Activated gamma-delta T cell treated with Interleukin-2 at 50 U/mL for 16 hours (primary cell): ENCODE data around the gene LUM.
"Not testable (repeated sequence)": the region's sequence is repeated elsewhere in the genome, so short reads cannot be mapped to it uniquely, and the experiment has no call there.

ENCODE experiments used
- DNase-seq: peaks from one replicate; pipeline ENCODE4 v3.0.0-alpha.2; 2020

The LUM gene

GRCh38 chr12:91109581-91110310 is 1.5 kb downstream of the LUM start:
- DNase-seq = no peak

DNA sequence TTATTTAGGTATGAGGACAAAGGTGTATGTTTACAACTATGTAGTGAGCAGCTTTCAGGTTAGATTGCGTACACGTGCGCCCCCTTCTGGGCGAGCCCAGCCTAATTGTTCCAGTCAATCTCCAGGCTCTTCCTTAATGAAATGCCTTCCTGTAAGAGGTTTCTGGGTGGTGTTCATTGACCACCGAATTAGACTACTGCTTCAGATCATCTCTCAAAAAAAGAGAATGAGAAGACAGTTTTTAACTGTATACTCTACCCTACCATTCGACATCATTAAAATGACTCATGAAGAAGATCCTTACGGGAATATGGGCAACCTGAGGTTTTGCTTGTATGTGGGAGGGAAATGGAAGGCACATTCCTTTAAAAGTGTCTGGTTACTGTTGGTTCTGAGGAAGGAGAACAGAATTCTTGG is 2.1 kb downstream of the LUM start:
- no peak for DNase-seq

DNA sequence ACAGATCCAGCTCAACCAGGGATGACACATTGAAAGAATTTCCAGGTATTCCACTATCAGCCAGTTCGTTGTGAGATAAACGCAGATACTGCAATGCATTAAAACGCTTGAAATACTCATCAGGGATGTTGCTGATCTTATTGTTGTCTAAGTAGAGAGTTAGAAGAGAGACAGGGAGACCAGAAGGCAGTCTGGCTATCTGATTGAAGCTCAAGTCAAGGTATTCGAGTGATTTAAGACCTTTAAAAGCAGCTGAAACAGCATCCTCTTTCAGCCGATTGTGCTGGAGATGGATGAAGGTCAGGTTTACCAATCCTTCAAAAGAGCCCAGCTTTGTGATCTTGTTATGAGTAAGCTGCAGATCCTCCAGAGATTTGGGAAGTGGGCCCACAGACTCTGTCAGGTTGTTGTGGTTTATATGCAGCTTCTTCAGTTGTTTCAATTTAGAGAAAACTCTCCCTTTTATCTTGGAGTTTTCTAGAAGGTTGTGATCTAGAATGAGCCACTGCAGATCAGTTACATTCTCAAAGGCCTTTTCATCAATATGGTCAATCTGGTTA is 3.0 kb downstream of the LUM start:
- no peak for DNase-seq

DNA sequence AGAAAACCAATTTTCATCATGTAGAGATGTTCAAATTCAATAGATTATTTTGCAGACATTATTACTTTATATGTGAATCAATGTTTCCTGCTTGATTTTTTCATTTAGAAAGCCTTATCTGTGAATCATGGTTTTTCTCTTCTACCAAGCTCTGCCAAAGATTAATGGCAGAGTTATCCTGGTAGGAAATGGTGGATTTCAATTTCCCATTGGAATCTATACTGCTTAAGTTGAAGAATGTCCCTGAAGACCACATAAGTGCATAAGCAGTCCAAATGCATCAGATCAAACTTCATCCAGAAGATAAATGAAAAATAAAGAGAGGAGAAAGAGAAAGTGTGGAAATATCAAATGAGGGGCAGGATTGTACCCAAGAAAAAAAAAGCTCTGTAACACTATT is 5.0 kb downstream of the LUM start:
- no peak for DNase-seq

DNA sequence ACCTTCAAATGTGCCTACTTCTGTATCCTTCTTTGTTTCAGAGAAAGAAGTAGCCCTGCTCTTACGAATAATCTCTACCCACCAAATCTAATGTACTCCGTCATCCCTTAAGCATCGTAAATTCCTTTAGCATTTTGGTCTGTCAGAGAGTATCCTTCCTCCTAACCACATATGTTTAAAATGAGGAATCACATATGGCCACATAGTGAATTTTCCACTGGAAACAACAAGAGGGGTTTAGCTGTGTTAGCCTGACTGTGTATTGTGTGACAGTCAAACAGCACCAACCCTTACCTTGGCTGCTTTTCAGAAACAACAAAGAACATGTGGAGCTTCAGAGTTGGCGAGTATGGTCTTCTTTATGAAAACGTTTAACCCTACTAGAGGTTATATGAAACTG is 5.5 kb downstream of the LUM start:
- no peak for DNase-seq

- DNase-seq = no peak
These were observed 6.4 kb downstream of the LUM start for GRCh38 chr12:91104812-91105466.

GRCh38 chr12:91103624-91104023 is 7.7 kb downstream of the LUM start:
- no peak for DNase-seq

DNA sequence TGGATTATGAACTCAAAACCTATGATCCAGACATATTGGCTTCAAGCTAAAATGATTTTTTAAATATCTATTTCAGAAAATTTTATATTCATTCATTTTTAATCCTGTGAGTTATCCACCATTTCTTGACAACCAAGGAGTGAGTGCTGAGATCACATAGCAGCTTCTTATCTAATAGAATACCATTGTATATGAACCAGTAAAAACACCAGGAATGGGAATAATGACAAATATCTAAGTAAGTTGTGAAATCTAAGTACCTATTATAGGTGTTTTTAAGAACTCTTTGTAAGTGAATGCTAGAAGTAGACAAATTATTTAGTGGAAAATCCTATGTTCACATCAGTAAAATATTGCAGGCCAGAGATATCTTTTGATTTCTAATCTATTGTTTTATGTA is 8.2 kb downstream of the LUM start:
- no peak for DNase-seq

- DNase-seq = no peak
These were observed 10.4 kb downstream of the LUM start for GRCh38 chr12:91100906-91101305.

- DNase-seq = no peak
These were observed 11.5 kb downstream of the LUM start for GRCh38 chr12:91099836-91100235.

- no peak for DNase-seq
These were observed 12.0 kb downstream of the LUM start for GRCh38 chr12:91099341-91099740.

- no peak for DNase-seq
These were observed 12.4 kb downstream of the LUM start for GRCh38 chr12:91098941-91099340.

GRCh38 chr12:91098461-91098860 is 12.8 kb downstream of the LUM start:
- no peak for DNase-seq

- DNase-seq = no peak
These were observed 16.3 kb downstream of the LUM start for GRCh38 chr12:91094957-91095356.

DNA sequence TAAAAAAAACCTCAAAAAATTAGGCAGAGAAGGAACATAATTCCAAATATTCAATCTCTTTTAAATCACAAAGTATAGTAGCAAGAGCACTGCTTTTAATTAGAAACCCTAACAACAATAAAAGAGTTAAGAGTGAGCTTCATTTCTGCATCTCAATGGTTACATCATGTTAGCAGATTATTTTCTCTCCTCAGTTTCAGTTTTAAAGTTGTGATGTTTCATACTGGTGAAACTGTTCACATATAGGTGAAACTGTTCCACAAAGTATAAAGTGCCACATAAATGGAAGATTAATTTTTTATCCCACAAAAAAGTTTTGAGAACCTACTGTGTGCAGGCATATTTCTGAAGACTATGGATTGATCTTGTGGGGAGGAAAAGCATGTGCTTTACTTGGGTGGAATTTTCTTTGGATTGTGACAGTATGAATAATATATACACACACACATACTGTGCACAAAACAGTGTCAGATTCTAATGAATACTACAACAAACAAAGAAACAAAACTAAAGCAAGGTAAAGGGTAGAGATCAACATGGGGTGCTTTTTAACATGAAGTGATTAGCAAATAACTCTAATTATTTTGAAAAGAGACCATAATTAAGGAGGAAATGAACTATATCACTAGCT is 17.1 kb downstream of the LUM start:
- no peak for DNase-seq

- DNase-seq = no peak
These were observed 18.0 kb downstream of the LUM start for GRCh38 chr12:91093341-91093740.

DNA sequence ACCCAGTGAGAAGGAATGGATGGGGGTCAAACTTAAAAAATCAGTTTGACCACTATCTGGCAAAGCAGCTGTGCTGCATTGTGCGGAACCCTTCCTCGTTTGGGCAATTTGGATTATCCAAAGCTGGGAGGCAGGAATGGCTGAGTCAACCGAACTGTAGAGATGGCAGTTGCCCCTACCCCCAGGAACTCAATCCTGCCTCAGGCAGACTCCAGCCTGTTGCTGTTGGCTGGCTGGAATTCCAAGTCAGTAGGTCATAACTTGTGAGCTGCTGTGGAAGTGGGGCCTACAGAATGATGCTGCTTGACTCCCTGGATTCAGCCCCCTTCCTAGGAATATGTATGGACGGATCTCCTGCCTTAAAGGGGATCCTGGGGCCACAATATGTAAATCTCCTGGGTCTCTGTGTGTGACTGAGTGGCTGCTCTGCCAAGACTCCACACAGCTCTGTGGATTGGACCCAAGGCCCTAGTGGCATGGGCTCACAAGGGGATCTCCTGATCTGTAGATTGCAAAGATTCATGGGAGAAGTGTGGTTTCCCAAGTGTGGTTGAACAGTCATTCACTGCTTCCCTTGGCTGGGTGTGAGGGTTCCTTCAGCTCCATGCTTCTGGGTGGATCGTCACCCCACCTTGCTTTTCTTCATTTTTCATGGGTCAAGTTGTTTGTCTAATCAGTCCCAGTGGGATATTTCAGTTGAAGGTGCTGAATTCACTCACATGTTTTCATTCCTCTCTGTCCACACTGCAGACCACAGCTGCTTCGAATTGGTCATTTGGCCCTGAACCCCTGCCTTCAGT is 19.2 kb downstream of the LUM start:
- no peak for DNase-seq

DNA sequence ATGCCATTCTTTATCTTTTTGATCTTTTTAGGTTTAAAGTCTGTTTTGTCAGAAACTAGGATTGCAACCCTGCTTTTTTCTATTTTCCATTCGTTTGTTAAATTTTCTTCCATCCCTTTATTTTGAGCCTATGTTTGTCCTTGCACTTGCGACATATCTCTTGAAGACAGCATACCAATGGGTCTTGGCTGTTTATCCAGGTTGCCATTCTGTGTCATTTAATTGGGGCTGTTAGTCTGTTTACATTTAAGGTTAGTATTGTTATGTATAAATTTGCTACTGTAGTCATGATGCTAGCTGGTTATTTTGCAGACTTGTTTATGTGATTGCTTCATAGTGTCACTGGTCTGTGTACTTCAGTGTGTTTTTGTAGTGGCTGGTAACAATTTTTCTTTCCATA is 21.3 kb downstream of the LUM start:
- DNase-seq = not testable (repeated sequence)

DNA sequence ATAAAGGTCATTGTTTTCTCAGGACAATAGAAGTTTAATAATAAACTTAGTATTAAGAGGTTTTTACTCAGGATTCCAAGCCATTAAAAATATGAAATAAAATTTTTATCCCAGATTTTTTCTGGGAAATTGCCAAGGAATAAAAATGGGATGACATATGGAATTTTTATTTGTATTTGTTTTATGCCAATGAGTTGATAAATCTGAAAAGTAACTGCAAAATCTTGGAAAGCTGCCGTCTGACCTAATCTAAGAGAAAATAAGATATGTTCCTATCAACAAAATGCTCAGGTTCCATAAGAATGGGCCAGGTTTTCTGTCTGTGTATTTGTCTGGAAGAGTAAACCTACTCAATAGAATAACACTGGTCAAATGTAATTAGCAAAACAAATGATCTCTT is 31.3 kb downstream of the LUM start:
- DNase-seq = no peak

DNA sequence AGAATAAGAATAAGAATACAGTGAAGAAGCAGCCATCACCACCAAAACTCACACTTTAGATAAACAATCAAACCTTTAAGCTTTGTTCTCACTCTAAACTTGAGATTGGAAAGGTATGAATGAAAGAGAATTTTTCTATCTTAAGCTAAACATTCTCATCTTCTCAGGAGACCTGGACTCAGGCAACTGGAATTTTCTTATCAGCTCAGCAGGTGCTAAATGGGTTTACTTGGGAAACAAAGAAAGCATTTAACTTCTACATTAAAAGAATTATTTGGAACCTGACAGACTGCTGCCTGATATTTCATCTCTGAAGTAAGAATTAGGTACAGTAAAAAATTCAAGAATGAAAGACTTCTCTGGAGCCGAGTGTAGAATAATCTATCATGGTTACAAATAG is 32.8 kb downstream of the LUM start:
- no peak for DNase-seq

GRCh38 chr12:91077228-91077954 is 33.9 kb downstream of the LUM start:
- no peak for DNase-seq

DNA sequence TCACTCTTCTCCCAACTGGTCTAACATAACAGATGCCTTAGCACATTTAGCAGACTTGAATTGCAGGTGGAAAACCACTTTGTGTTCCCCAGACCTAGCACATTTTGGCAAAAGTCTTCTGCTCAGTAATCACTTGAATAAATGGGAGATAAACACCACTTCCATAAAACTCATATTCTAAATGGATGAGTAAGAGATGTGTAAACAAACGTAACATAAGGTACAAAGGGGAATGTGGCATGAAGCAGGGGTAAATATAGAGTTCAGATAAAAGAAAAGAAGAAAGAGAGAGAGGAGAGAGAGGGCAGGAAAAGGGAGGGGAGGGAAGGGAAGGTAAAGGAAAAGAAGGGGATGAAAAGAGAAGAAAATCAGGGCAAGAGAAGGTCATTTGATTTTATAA is 36.4 kb downstream of the LUM start:
- DNase-seq = no peak
